Measurements from ENCODE around the gene SLC9A5. TPM values are rescaled to one million over a fixed set of nuclear protein-coding genes. Genes with fewer than 3 reads are reported as not detected.

The SLC9A5 gene
- total RNA-seq, 1 experiment from 2014 or later = 10.3 TPM

- H3K9me3 Mint-ChIP-seq = no peaks in the 10 kb centered on the region
- peaks cover 36% of the 10 kb centered on the region for H3K36me3 Mint-ChIP-seq
- H3K27ac Mint-ChIP-seq = no peak overlapping the region
- peaks cover 15% of the 10 kb centered on the region for H3K4me1 Mint-ChIP-seq
- TF ChIP-seq PRDM15 (CRISPR knock-in tag; IDR thresholded peaks at IDR 0.05) = no peak
- no peak for TF ChIP-seq ZSCAN18 (CRISPR knock-in tag; IDR thresholded peaks at IDR 0.05)
- TF ChIP-seq ZNF232 (CRISPR knock-in tag; IDR thresholded peaks at IDR 0.05) = no peak
- TF ChIP-seq SOX15 (CRISPR knock-in tag; IDR thresholded peaks at IDR 0.05) = no peak
- CTCF ChIA-PET = interaction anchor here (3.7 kb wide), 1 partner anchor 16 kb away, joined by 15 read pairs; the partner anchor contains the start of gene FHOD1
- POLR2A ChIA-PET = interaction anchor here (0.6 kb wide), 2 partner anchors 17 to 177 kb away, joined by 3 to 4 read pairs; partner anchors contain the start of gene FHOD1
- no peak overlapping the region for H3K4me3 Mint-ChIP-seq
- H3K27me3 Mint-ChIP-seq (ENCODE audit: low read depth) = peaks cover 7% of the 10 kb centered on the region
- ATAC-seq (no peak), DNase-seq (ENCODE audit: low spot score) (no peak)
Observed at GRCh38 chr16:67229906-67230808, 18.6 kb upstream of the SLC9A5 start.

- no peaks in the 10 kb centered on the region for H3K27me3 Mint-ChIP-seq (ENCODE audit: low read depth)
- no peak for DNase-seq (ENCODE audit: low spot score)
- no peak for TF ChIP-seq ATF6 (CRISPR knock-in tag; IDR thresholded peaks at IDR 0.05)
- POLR2A ChIA-PET = no interaction called here
- H3K27ac Mint-ChIP-seq = no peak overlapping the region
- CTCF ChIA-PET = interaction anchor here (3.7 kb wide), 1 partner anchor 15 kb away, joined by 15 read pairs; the partner anchor contains the start of gene FHOD1
- no peaks in the 10 kb centered on the region for H3K9me3 Mint-ChIP-seq
- peaks cover 37% of the 10 kb centered on the region for H3K36me3 Mint-ChIP-seq
- no peak overlapping the region for H3K4me3 Mint-ChIP-seq
- ATAC-seq = no peak
- H3K4me1 Mint-ChIP-seq = peaks cover 11% of the 10 kb centered on the region
Observed at GRCh38 chr16:67230809-67231660, 17.7 kb upstream of the SLC9A5 start.

GRCh38 chr16:67233596-67233995, 15.2 kb upstream of the SLC9A5 start:
- no peaks in the 10 kb centered on the region for H3K9me3 Mint-ChIP-seq
- DNase-seq (ENCODE audit: low spot score) = no peak
- ChIA-PET CTCF (interaction anchor here (3.7 kb wide), 1 partner anchor 13 kb away, joined by 15 read pairs; the partner anchor contains the start of gene FHOD1), POLR2A (interaction anchor here (1.0 kb wide), 1 partner anchor 14 kb away, joined by 3 read pairs; no protein-coding TSS in a partner anchor)
- ATAC-seq = no peak
- H3K27ac Mint-ChIP-seq = no peak overlapping the region
- H3K36me3 Mint-ChIP-seq = peaks cover 45% of the 10 kb centered on the region
- peaks cover 10% of the 10 kb centered on the region for H3K4me1 Mint-ChIP-seq
- no peaks in the 10 kb centered on the region for H3K27me3 Mint-ChIP-seq (ENCODE audit: low read depth)
- H3K4me3 Mint-ChIP-seq = no peak overlapping the region
- TF ChIP-seq ATF2 (CRISPR knock-in tag; IDR thresholded peaks at IDR 0.05; ENCODE audit: borderline replicate concordance, low read depth) = no peak
- no peak for TF ChIP-seq ZNF232 (CRISPR knock-in tag; IDR thresholded peaks at IDR 0.05)
- no peak for TF ChIP-seq MAX (CRISPR knock-in tag; IDR thresholded peaks at IDR 0.05)
- no peak for TF ChIP-seq AR (CRISPR knock-in tag; IDR thresholded peaks at IDR 0.05)
- TF ChIP-seq ZSCAN18 (CRISPR knock-in tag; IDR thresholded peaks at IDR 0.05) = no peak

Data from WTC11 (cell line).